Caco-2 (cell line): Measurements from ENCODE around the gene ADGRD1. TPM values are rescaled to one million over a fixed set of nuclear protein-coding genes. Genes with fewer than 3 reads are reported as not detected.

ENCODE experiments used
- BruUV-seq: library from RNA; stranded (reverse); fragments of 400-500 nt; replicated peaks from 2 replicates; lab custom pipeline; 2021; lab: Mats Ljungman, UMichigan
- CTCF ChIA-PET: fragments of 300-600 bp; sonication (Branson Sonifier 250); formaldehyde crosslinking; loops from one replicate; lab custom pipeline; 2022; ENCODE audit warnings: antibody characterized with exemption; lab: Charles Lee
- POLR2A ChIA-PET: fragments of 300-600 bp; sonication (Branson Sonifier 250); formaldehyde crosslinking; loops from one replicate; lab custom pipeline; 2022; ENCODE audit warnings: antibody characterized with exemption; lab: Charles Lee
- DNase-seq, 2 experiments: peaks; one replicate each; pipeline versions ENCODE4 v3.0.0 to v3.0.0-alpha.2; 2020 to 2022
- H3K27me3 ChIP-seq: replicated peaks from 2 replicates; pipeline ENCODE4 v1.6.0; 2011; ENCODE audit warnings: low read length; ENCODE audit not compliant: control insufficient read depth, insufficient read depth
- H3K36me3 ChIP-seq: 2 replicates; pipeline ENCODE4 v1.5.1; 2011; ENCODE audit warnings: low read length; ENCODE audit not compliant: control insufficient read depth, insufficient read depth
- H3K4me1 ChIP-seq: fragments of 250-450 bp; sonication (Bioruptor Pico); 2 replicates; pipeline ENCODE4 v1.5.1; 2020; ENCODE audit warnings: mild to moderate bottlenecking
- H3K4me3 ChIP-seq: 2 replicates; pipeline ENCODE4 v1.5.1; 2011; ENCODE audit warnings: low read depth, mild to moderate bottlenecking, control low read depth, low read length
- H3K9me3 ChIP-seq: fragments of 250-450 bp; sonication (Bioruptor Pico); 2 replicates; pipeline ENCODE4 v1.5.1; 2020; ENCODE audit warnings: mild to moderate bottlenecking, moderate library complexity
- H3K27ac Mint-ChIP-seq: one replicate; pipeline ENCODE4 v1.8.0; 2022; ENCODE audit warnings: mixed read lengths; ENCODE audit not compliant: unreplicated experiment
- H3K27me3 Mint-ChIP-seq: one replicate; pipeline ENCODE4 v1.8.0; 2022; ENCODE audit warnings: mixed read lengths; ENCODE audit not compliant: insufficient read depth, unreplicated experiment
- H3K36me3 Mint-ChIP-seq: one replicate; pipeline ENCODE4 v1.8.0; 2022; ENCODE audit warnings: mild to moderate bottlenecking, mixed read lengths; ENCODE audit not compliant: insufficient read depth, unreplicated experiment
- H3K4me1 Mint-ChIP-seq: one replicate; pipeline ENCODE4 v1.8.0; 2022; ENCODE audit warnings: low read depth, mixed read lengths; ENCODE audit not compliant: unreplicated experiment
- H3K4me3 Mint-ChIP-seq: one replicate; pipeline ENCODE4 v1.8.0; 2022; ENCODE audit warnings: mild to moderate bottlenecking, moderate library complexity, mixed read lengths; ENCODE audit not compliant: unreplicated experiment
- H3K9me3 Mint-ChIP-seq: one replicate; pipeline ENCODE4 v1.8.0; 2022; ENCODE audit warnings: mixed read lengths; ENCODE audit not compliant: unreplicated experiment
- intact Hi-C: fragments of 100-400 bp; cut with micrococcal nuclease; formaldehyde crosslinking; loops from one replicate; pipeline ENCODE4 v1.10.0; 2022; ENCODE audit not compliant: unreplicated experiment
- total RNA-seq: library from RNA; stranded (reverse); gene quantifications from 2 replicates; pipeline ENCODE4 v1.2.3, GENCODE V29; 2022
- TF ChIP-seq, protein P1 (sequence below), 2 experiments: fragments of 200-600 bp in 1 of 2; IDR thresholded peaks; 1 replicate in 1 of 2; 2 replicates in 1 of 2; pipeline versions ENCODE4 v1.5.1 to v1.8.0; 2011 to 2022; ENCODE audit warnings: antibody characterized with exemption in 1 of 2, control low read depth in 1 of 2, inconsistent platforms in 1 of 2, low read depth in 1 of 2, low read length in 1 of 2, mild to moderate bottlenecking in 1 of 2, moderate library complexity in 1 of 2; ENCODE audit not compliant: insufficient read depth in 1 of 2, severe bottlenecking in 1 of 2, unreplicated experiment in 1 of 2

The ADGRD1 gene
- total RNA-seq, 1 experiment from 2014 or later: 3.6 TPM

DNA sequence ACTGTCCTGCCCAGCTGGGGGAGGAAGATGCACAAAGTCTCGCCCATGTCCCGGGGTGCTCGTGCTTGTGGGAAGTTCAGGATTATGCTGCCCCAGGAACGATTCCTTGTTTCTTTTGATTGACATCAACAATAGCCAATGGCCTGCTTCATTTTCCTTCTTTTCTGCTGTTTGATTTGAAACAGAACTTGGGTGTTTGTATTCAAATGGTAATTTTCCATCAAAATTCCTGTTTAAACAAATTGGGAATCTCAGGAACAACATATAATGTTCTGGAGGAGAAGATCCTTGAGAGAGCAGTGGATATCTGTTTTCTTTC, 97.4 kb downstream of the ADGRD1 start:
- no peaks in the 10 kb centered on the region for H3K36me3 ChIP-seq
- TF ChIP-seq, protein P1, sequence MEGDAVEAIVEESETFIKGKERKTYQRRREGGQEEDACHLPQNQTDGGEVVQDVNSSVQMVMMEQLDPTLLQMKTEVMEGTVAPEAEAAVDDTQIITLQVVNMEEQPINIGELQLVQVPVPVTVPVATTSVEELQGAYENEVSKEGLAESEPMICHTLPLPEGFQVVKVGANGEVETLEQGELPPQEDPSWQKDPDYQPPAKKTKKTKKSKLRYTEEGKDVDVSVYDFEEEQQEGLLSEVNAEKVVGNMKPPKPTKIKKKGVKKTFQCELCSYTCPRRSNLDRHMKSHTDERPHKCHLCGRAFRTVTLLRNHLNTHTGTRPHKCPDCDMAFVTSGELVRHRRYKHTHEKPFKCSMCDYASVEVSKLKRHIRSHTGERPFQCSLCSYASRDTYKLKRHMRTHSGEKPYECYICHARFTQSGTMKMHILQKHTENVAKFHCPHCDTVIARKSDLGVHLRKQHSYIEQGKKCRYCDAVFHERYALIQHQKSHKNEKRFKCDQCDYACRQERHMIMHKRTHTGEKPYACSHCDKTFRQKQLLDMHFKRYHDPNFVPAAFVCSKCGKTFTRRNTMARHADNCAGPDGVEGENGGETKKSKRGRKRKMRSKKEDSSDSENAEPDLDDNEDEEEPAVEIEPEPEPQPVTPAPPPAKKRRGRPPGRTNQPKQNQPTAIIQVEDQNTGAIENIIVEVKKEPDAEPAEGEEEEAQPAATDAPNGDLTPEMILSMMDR (IDR thresholded peaks at IDR 0.05; ENCODE audit: insufficient read depth in 1 of 2, low read depth in 1 of 2, low read length in 1 of 2, severe bottlenecking in 1 of 2, unreplicated experiment in 1 of 2): no peak
- no peaks in the 10 kb centered on the region for H3K4me1 ChIP-seq
- H3K36me3 Mint-ChIP-seq: no peaks in the 10 kb centered on the region
- H3K27me3 ChIP-seq: no peaks in the 10 kb centered on the region
- peaks cover 3% of the 10 kb centered on the region for H3K27me3 Mint-ChIP-seq
- no peak overlapping the region for H3K27ac Mint-ChIP-seq
- CTCF ChIA-PET: no interaction called here
- POLR2A ChIA-PET: no interaction called here
- no TSS peak for BruUV-seq
- no peaks in the 10 kb centered on the region for H3K9me3 Mint-ChIP-seq
- H3K9me3 ChIP-seq: no peaks in the 10 kb centered on the region
- no peak for DNase-seq
- H3K4me1 Mint-ChIP-seq: no peaks in the 10 kb centered on the region
- no peak overlapping the region for H3K4me3 ChIP-seq
- intact Hi-C loops: no loop called here
- H3K4me3 Mint-ChIP-seq: no peak overlapping the region

GRCh38 chr12:131052063-131052781, 98.5 kb downstream of the ADGRD1 start:
- intact Hi-C loops: no loop called here
- no peaks in the 10 kb centered on the region for H3K9me3 ChIP-seq
- H3K4me3 ChIP-seq: no peak overlapping the region
- TF ChIP-seq, protein P1 (IDR thresholded peaks at IDR 0.05; ENCODE audit: insufficient read depth in 1 of 2, low read depth in 1 of 2, low read length in 1 of 2, severe bottlenecking in 1 of 2, unreplicated experiment in 1 of 2): no peak
- Mint-ChIP-seq H3K9me3 (no peaks in the 10 kb centered on the region), H3K27me3 (peaks cover 12% of the 10 kb centered on the region), H3K4me3 (no peak overlapping the region), H3K4me1 (no peaks in the 10 kb centered on the region), H3K36me3 (no peaks in the 10 kb centered on the region), H3K27ac (no peak overlapping the region)
- peak in 1 of 2 experiments; percentile 18 for DNase-seq
- H3K4me1 ChIP-seq: no peaks in the 10 kb centered on the region
- BruUV-seq: no TSS peak
- no peaks in the 10 kb centered on the region for H3K36me3 ChIP-seq
- POLR2A ChIA-PET: no interaction called here
- CTCF ChIA-PET: no interaction called here
- H3K27me3 ChIP-seq: no peaks in the 10 kb centered on the region

- Mint-ChIP-seq H3K27me3 (peaks cover 12% of the 10 kb centered on the region), H3K4me3 (no peak overlapping the region), H3K4me1 (no peaks in the 10 kb centered on the region), H3K9me3 (no peaks in the 10 kb centered on the region), H3K36me3 (no peaks in the 10 kb centered on the region), H3K27ac (no peak overlapping the region)
- intact Hi-C loops: no loop called here
- no TSS peak for BruUV-seq
- DNase-seq: no peak
- H3K4me1 ChIP-seq: no peaks in the 10 kb centered on the region
- no peaks in the 10 kb centered on the region for H3K27me3 ChIP-seq
- ChIA-PET POLR2A (no interaction called here), CTCF (no interaction called here)
- H3K9me3 ChIP-seq: no peaks in the 10 kb centered on the region
- no peak overlapping the region for H3K4me3 ChIP-seq
- TF ChIP-seq, protein P1 (IDR thresholded peaks at IDR 0.05; ENCODE audit: insufficient read depth in 1 of 2, low read depth in 1 of 2, low read length in 1 of 2, severe bottlenecking in 1 of 2, unreplicated experiment in 1 of 2): no peak
- no peaks in the 10 kb centered on the region for H3K36me3 ChIP-seq
These were observed 99.2 kb downstream of the ADGRD1 start for GRCh38 chr12:131052929-131053328.
